ENCODE measurements around the gene RBM47.

RBM47 gene

DNA sequence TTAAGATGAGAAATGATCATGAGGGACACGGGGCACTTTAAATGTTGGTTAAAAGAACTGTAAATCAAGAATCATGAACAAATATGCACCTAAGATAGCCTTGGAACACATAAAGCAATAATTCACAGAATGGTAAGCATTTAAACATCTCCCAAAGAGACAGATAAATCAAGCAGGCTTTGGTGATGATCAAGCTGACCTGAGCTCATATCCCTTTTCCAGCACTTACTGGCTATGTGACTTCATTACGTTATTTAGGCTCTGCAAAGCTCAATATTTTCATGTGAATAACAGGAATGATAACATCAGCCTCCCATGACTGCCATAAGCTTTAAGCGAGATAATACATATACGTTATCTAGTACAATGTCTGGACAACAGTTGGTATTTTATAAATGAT is 239.7 kb downstream of the RBM47 start:
- TF ChIP-seq, protein P1, sequence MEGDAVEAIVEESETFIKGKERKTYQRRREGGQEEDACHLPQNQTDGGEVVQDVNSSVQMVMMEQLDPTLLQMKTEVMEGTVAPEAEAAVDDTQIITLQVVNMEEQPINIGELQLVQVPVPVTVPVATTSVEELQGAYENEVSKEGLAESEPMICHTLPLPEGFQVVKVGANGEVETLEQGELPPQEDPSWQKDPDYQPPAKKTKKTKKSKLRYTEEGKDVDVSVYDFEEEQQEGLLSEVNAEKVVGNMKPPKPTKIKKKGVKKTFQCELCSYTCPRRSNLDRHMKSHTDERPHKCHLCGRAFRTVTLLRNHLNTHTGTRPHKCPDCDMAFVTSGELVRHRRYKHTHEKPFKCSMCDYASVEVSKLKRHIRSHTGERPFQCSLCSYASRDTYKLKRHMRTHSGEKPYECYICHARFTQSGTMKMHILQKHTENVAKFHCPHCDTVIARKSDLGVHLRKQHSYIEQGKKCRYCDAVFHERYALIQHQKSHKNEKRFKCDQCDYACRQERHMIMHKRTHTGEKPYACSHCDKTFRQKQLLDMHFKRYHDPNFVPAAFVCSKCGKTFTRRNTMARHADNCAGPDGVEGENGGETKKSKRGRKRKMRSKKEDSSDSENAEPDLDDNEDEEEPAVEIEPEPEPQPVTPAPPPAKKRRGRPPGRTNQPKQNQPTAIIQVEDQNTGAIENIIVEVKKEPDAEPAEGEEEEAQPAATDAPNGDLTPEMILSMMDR (IDR thresholded peaks at IDR 0.05), result no peak
- TF ChIP-seq ZFX (IDR thresholded peaks at IDR 0.05; ENCODE audit: borderline replicate concordance), result no peak
- H3K27ac ChIP-seq, result no peak overlapping the region

DNA sequence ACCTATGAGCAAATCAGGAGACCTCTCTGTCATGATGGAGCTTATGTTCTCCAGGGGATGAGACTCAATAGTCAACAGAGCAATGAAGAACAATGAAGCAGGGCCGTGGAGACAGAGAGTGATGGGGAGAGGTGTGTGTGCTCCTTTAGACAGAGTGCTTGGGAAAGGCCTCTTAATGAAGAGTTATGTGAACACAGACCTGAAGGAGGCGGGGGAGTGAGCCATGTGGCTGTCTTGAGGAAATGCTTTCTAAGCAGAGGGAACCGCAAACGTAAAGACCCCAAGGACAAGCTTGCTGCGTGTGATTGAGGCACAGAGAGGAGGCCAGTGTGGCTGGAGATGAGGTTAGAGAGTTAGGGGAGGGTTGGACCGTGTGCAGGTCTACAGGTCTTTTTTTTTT is 241.4 kb downstream of the RBM47 start:
- TF ChIP-seq, protein P1 (IDR thresholded peaks at IDR 0.05), result no peak
- TF ChIP-seq ZFX (IDR thresholded peaks at IDR 0.05; ENCODE audit: borderline replicate concordance), result no peak
- H3K27ac ChIP-seq, result no peak overlapping the region

DNA sequence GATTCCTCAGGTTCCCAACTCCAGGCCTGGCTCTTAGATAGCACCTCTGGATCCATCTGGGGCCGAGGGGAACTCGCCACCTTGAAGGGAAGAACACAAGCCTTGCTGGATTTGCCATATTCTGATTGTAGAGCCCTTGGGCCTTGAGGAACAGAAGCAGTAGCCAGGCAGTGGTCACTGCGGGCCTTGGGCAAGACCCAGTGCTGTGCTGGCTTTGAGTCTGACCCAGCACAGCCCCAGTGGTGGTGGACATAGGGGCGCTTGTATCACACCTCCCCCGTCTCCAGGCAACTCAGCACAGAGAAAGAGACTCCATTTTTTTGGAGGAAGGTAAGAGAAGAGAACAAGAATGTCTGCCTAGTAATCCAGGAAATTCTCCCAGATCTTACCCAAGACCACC is 249.0 kb downstream of the RBM47 start:
- H3K27ac ChIP-seq, result no peak overlapping the region
- TF ChIP-seq ZFX (IDR thresholded peaks at IDR 0.05; ENCODE audit: borderline replicate concordance), result no peak
- TF ChIP-seq, protein P1 (IDR thresholded peaks at IDR 0.05), result no peak

DNA sequence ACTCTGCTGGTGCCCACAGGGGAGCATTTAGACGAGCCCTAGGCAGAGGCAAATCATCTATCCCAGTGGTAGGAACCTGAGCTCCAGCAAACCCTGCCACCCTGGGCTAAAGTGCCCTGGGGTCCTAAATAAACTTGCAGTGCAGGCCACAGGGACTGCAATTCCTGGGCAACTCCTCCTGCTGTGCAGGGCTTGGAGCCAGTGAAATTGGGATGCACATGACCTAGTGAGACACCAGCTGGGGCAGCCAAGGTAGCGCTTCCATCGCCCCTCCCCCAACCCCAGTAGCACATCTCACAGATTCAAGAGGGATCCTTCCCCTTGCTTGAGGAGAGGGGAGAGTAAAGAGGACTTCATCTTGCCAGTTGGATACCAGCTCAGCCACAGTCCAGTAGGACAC is 250.4 kb downstream of the RBM47 start:
- TF ChIP-seq, protein P1 (IDR thresholded peaks at IDR 0.05), result no peak
- no peak for TF ChIP-seq ZFX (IDR thresholded peaks at IDR 0.05; ENCODE audit: borderline replicate concordance)
- no peak overlapping the region for H3K27ac ChIP-seq

DNA sequence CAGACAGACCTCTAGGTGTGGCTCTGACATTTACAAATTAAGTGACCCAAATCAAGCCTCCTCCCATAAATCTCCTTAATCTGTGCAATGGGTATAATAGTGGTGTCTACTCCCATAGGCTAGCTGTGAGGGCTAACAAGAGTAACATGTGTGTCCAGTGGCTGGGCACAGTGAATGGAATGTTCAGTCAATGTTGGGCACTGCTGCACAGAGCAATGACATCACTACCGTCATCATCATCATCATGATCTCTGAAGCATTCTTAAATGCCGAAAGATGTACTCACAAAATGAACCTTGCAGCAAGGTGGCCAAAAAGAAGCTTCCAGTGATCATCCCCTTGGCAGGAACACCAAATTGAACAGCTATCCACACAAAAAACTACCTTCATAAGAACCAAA is 251.0 kb downstream of the RBM47 start:
- TF ChIP-seq, protein P1 (IDR thresholded peaks at IDR 0.05), result no peak
- TF ChIP-seq ZFX (IDR thresholded peaks at IDR 0.05; ENCODE audit: borderline replicate concordance), result no peak
- no peak overlapping the region for H3K27ac ChIP-seq

DNA sequence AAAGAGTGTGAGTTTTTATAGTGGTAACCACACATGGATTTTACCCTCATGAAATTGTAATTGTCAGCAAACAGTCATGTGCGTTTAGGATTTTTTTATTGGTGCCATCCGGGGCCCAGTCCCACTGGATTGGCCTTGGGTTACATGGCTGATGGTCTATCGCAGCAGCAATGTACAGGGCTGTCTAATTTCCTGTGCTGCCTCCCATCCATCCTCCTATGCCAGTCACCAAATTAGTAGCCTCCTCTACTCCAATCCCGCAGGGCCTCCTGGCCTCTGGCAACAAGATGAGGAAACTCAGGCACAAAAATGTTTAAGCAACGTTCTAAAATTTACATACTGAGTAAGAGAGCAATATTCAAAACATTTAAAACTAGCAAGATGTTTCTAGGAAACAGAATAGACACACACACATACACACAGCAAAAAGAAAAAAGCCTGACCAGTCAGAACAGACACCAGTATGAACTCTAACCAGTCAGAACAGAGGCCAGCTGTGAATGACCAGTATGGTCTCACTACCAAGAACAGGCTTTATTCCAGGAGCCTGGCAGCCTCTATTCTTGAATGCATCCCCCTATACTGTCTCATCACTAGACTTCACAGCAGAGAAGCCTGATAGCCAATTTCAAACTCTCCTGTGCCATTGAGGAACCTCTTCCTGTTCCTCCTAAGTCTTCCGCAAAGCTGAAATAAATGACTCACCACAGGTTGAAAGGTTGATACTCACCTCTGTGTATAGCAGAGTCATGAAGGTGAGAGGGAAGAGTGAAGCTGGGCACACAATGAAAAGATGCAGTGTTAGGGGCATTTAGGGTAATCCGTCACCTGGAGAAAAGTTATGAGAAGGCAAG is 251.9 kb downstream of the RBM47 start:
- TF ChIP-seq ZFX (IDR thresholded peaks at IDR 0.05; ENCODE audit: borderline replicate concordance), result no peak
- TF ChIP-seq, protein P1 (IDR thresholded peaks at IDR 0.05), result no peak
- H3K27ac ChIP-seq, result no peak overlapping the region

DNA sequence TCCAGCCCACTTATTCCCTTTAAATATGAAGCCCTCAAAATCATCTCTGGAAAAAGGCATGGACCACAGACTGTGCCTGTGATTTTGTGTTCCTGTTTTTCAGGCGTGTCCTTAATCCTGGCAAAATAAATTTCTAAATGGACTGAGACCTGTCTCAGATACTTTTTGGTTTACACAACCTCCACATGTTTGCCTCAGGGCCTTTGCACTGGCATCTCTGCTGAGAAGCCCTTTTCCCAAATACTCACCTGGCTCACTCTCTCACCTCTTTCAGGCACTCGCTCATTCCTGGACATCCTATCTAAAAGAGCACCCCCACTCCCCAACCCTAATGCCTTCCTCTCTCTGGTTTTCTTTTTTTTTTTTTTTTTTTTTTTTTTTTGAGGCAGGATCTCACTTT is 254.0 kb downstream of the RBM47 start:
- no peak overlapping the region for H3K27ac ChIP-seq
- no peak for TF ChIP-seq ZFX (IDR thresholded peaks at IDR 0.05; ENCODE audit: borderline replicate concordance)
- TF ChIP-seq, protein P1 (IDR thresholded peaks at IDR 0.05), result no peak
